ENCODE measurements around the gene HOXA3. TPM values are rescaled to one million over a fixed set of nuclear protein-coding genes. Genes with fewer than 3 reads are reported as not detected.
A peak's percentile ranks its signal among the peaks of the same experiment; 100 is the strongest.

HOXA3 gene
- total RNA-seq, 1 donor from 2014 or later = 92.8 TPM

GRCh38 chr7:27106901-27107240 lies 45.5 kb downstream of the HOXA3 start:
- DNase-seq (ENCODE audit: extremely low spot score, unreplicated experiment) = no peak
- H3K27ac Mint-ChIP-seq = peak overlapping the region; percentile 97
- peaks cover 67% of the 10 kb centered on the region for H3K27me3 Mint-ChIP-seq
- H3K4me1 Mint-ChIP-seq (ENCODE audit: unreplicated experiment) = peaks cover 66% of the 10 kb centered on the region
- H3K9me3 Mint-ChIP-seq = no peaks in the 10 kb centered on the region
- H3K36me3 Mint-ChIP-seq = peaks cover 28% of the 10 kb centered on the region
- no peak for TF ChIP-seq CTCF (conservative IDR thresholded peaks at IDR 0.05)
- H3K4me3 Mint-ChIP-seq = peak overlapping the region; percentile 97

GRCh38 chr7:27106181-27106900 lies 46.0 kb downstream of the HOXA3 start:
- Mint-ChIP-seq H3K36me3 (peaks cover 27% of the 10 kb centered on the region), H3K27me3 (peaks cover 67% of the 10 kb centered on the region), H3K9me3 (no peaks in the 10 kb centered on the region), H3K4me1 (ENCODE audit: unreplicated experiment) (peaks cover 61% of the 10 kb centered on the region), H3K27ac (peak overlapping the region; percentile 97), H3K4me3 (peak overlapping the region; percentile 97)
- no peak for DNase-seq (ENCODE audit: extremely low spot score, unreplicated experiment)
- TF ChIP-seq CTCF (conservative IDR thresholded peaks at IDR 0.05) = no peak

- DNase-seq (ENCODE audit: extremely low spot score, unreplicated experiment) = no peak
- Mint-ChIP-seq H3K9me3 (no peaks in the 10 kb centered on the region), H3K4me3 (peak overlapping the region; percentile 97), H3K27ac (peak overlapping the region; percentile 97), H3K4me1 (ENCODE audit: unreplicated experiment) (peaks cover 59% of the 10 kb centered on the region), H3K36me3 (peaks cover 31% of the 10 kb centered on the region), H3K27me3 (peaks cover 67% of the 10 kb centered on the region)
- no peak for TF ChIP-seq CTCF (conservative IDR thresholded peaks at IDR 0.05)
Measured at GRCh38 chr7:27105301-27106031, 46.9 kb downstream of the HOXA3 start.

- no peak for DNase-seq (ENCODE audit: extremely low spot score, unreplicated experiment)
- H3K4me3 Mint-ChIP-seq = peak overlapping the region; percentile 97
- no peak for TF ChIP-seq CTCF (conservative IDR thresholded peaks at IDR 0.05)
- peaks cover 61% of the 10 kb centered on the region for H3K4me1 Mint-ChIP-seq (ENCODE audit: unreplicated experiment)
- peak overlapping the region; percentile 97 for H3K27ac Mint-ChIP-seq
- H3K36me3 Mint-ChIP-seq = peaks cover 35% of the 10 kb centered on the region
- peaks cover 66% of the 10 kb centered on the region for H3K27me3 Mint-ChIP-seq
- H3K9me3 Mint-ChIP-seq = no peaks in the 10 kb centered on the region
Measured at GRCh38 chr7:27104341-27105058, 47.9 kb downstream of the HOXA3 start.

GRCh38 chr7:27103489-27104226 lies 48.7 kb downstream of the HOXA3 start:
- TF ChIP-seq CTCF (conservative IDR thresholded peaks at IDR 0.05) = no peak
- Mint-ChIP-seq H3K36me3 (peaks cover 41% of the 10 kb centered on the region), H3K4me1 (ENCODE audit: unreplicated experiment) (peaks cover 62% of the 10 kb centered on the region), H3K27me3 (peaks cover 70% of the 10 kb centered on the region), H3K4me3 (peak overlapping the region; percentile 97), H3K9me3 (no peaks in the 10 kb centered on the region), H3K27ac (peak overlapping the region; percentile 97)
- peak; percentile 73 for DNase-seq (ENCODE audit: extremely low spot score, unreplicated experiment)

All from type B pancreatic cell (in vitro differentiated cells).